HG03571 (cell line): ENCODE measurements around the gene SNX10.
"Not testable (repeated sequence)": the region's sequence is repeated elsewhere in the genome, so short reads cannot be mapped to it uniquely, and the experiment has no call there.

Source experiments
- ATAC-seq: cut with Tn5 transposase; IDR thresholded peaks from one replicate; pipeline ENCODE4 v1.9.1; 2021; ENCODE audit not compliant: unreplicated experiment

Gene SNX10

DNA sequence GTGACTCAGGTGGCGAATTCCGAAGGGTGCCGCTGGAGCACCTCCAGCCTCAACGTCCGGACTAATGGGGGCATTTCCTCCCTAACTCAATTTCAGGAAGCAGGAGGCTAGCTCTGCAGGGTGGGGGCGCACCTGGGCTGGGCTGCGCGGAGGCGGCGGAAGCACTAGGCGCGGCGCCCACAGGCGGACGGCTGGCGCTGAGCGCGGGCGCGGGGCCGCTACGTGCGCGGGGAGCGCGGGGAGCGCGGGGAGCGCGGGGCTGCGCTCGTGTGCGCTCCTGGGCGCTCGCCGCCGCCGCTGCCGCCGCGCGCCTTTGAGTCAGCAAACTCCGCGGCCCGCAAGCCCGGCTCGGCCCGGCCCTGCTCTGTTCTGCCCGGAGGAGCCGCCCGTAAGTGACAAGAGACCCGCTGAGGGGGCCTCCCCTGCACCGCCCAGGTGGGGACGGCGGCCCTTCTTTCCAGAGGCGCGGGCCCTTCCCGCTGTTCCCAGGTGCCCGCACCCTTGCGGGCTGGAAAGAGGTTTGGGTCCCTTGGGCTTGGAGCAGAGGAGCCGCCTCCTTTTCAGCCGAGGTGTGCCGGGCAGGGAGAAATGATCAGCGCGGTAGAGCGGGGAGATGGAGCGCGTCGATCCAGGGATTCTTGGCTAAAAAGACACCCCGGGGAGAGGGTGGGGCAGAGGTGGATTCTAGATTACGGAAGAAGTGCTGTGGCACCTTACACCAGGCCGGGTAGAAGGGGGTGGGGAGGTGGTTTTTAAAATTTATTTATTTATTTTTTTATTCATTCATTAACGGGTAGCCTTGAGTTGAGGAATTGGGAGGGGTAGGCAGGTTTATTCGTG, at the start of gene SNX10:
SNX10 (plus strand) TSS at position 164 of the 840 bp plus-strand sequence. CDS start 54,581 bp downstream, outside the sequence.
- ATAC-seq: peak; percentile 81

DNA sequence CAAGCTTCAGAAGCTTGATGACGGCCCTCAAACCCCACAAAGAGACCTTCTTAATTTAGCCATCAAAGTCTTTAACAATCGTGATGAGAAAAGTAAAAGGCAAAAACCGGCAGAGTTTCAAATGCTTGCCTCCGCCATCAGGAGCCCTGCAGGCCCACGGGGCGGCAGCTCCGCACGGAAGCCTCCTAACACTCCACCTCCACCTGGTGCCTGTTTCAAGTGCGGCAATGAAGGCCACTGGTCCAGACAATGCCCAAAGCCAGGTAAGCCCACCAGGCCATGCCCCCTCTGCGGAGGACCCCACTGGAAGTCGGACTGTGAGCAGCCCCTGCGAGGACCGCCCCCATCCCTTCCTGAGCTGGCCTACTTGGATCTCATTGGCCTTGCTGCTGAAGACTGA, 46.5 kb upstream of the SNX10 start:
- ATAC-seq: no peak

DNA sequence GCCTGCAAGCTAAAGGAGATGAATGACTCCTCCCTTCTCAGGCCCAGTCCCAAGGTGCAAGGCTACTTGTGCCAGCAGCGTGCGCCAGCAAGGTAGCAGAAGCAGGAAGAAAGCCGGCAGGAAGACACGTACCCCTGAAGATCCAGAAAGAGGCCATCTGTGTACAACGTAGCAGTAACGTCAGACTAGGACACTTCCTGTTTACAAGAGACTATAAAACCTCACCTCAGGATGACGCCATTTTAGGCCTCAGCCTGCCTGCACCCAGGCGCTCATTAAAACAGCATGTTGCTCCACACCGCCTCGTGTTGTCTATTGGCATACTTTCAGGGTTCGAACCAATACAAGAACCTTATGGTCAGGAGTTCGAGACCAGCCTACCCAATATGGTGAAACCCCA, 41.4 kb upstream of the SNX10 start:
- no peak for ATAC-seq

GRCh38 chr7:26261866-26262265, 29.8 kb upstream of the SNX10 start:
- ATAC-seq: not testable (repeated sequence)

GRCh38 chr7:26265065-26265464, 26.6 kb upstream of the SNX10 start:
- ATAC-seq: no peak

- ATAC-seq: no peak
Measured at GRCh38 chr7:26265499-26266075, 26.1 kb upstream of the SNX10 start.

- ATAC-seq: no peak
Measured at GRCh38 chr7:26267601-26268166, 24.0 kb upstream of the SNX10 start.

DNA sequence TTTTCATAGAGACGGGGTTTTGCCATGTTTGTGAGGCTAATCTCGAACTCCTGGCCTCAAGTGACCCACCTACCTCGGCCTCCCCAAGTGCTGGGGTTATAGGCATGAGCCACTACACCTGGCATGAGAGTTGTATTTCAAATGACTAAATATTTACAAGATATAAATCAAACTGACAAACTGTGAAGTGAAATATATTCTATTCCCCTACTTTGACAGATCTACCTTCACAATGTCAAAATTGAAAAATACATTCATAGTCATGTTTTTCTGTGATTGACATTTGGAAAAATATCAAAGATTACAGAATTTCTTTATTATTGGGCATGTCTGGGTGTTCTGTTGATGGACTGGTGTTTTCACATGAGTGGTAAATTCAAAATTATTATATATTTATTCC, 16.4 kb upstream of the SNX10 start:
- ATAC-seq: no peak

GRCh38 chr7:26278770-26279169, 12.9 kb upstream of the SNX10 start:
- no peak for ATAC-seq

DNA sequence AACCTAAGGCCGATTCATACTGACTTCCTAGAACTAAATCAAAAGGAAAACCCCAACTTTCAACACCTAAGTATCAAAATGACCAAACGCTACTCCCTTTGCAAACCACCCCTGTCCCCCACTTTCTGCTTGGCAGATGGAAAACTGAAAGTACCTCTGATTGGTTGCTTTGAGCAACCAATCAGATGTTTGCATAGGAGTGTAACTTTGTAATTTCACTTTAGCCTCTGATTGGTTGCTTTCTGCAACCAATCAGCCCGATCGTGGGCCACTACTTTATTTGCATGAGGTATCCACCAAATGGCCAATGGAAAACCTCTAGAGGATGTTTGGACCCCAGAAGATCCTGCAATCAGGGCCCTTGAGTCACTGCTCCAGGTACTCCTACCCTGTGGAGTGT, 12.3 kb upstream of the SNX10 start:
- ATAC-seq: no peak

GRCh38 chr7:26280097-26280496, 11.6 kb upstream of the SNX10 start:
- no peak for ATAC-seq

DNA sequence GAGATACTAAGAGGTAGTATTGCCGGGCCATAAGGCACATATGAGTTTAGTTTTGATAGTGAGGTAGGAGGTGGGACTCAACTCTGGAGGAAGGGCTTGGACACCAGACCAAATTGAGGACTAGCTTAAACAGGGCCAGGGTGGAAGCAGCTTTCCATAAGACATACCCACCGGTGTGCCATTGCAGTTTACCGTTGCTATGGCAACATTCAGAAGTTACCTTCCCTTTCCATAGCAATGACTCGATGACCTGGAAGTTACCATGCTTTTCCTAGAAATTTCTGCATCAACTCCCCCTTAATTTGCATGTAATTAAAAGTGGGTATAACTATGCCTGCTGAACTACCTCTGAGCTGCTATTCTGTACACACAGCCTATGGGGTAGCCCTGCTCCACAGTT, 10.9 kb upstream of the SNX10 start:
- no peak for ATAC-seq

DNA sequence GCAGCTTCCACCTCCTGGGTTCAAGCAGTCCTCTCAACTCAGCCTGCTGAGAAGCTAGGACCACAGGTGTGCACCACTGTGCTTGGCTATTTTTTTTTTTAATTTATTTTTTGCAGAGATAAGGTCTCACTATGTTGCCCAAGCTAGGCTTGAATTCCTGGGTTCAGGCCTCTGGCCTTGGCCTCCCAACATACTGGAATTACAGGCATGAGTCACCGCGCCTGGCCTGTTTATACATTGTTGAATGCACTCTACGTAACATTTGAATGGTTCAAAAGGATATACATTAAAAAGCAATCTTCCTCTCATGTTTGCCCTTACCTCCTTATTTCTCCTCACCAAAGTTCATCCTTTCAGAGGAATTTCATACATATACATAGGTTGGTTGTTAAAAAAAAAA, 7.2 kb upstream of the SNX10 start:
- no peak for ATAC-seq

- ATAC-seq: no peak
Measured at GRCh38 chr7:26284995-26285632, 6.5 kb upstream of the SNX10 start.

GRCh38 chr7:26286157-26286556, 5.5 kb upstream of the SNX10 start:
- no peak for ATAC-seq

GRCh38 chr7:26288126-26288525, 3.5 kb upstream of the SNX10 start:
- ATAC-seq: not testable (repeated sequence)

DNA sequence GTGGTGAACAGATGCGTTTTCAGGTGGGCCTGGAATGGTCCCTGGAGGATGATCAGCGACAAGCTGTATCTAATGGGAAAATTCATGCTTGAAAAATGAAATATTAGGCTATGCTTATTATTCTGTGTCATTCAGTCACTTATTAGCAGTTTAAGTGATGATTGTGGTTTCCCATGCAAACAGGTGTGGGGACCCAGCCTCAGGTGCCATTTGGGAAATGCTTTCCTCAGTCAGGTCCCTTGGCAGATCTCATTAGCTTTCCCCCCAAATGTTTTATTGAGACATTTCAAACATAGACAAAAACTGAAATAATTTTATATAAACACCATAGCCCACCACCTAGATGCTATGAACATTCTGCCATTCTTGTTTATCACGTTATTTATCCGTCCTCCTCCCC, 411 bp upstream of the SNX10 start:
- ATAC-seq: no peak

DNA sequence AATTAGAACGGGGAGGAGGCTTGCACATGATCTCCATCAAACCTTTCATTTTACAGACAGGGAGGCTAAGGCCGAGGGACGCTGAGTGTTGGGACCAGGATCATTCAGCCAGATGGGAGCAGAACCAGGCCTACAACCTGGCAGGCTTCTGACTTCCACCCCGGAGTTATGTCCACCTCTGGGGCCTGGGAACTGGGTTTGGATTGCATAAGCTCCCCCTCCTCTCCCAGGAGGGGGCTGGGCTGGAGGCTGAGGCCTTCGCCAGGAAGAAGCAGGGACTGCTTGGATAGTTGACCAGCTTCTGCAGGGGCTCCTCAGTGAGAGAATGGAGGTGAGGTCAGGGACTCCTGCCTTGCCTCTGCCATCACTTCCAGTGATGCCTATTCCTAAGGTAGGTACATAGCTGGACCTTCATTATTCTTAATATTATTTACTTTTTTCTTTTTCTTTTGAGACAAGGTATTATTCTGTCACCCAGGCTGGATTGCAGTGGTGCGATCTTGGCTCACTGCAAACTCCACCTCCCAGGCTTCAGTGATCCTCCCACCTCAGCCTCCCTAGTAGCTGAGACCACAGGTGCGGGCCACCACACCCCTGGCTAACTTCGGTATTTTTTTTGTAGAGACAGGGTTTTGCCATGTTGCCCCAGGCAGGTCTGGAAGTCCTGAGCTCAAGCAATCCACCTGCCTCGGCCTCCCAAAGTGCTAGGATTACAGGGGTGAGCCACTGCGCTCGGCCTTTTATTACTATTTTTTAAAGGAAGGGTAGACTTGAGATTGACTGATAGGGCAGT, 1.3 kb downstream of the SNX10 start:
- ATAC-seq: no peak

DNA sequence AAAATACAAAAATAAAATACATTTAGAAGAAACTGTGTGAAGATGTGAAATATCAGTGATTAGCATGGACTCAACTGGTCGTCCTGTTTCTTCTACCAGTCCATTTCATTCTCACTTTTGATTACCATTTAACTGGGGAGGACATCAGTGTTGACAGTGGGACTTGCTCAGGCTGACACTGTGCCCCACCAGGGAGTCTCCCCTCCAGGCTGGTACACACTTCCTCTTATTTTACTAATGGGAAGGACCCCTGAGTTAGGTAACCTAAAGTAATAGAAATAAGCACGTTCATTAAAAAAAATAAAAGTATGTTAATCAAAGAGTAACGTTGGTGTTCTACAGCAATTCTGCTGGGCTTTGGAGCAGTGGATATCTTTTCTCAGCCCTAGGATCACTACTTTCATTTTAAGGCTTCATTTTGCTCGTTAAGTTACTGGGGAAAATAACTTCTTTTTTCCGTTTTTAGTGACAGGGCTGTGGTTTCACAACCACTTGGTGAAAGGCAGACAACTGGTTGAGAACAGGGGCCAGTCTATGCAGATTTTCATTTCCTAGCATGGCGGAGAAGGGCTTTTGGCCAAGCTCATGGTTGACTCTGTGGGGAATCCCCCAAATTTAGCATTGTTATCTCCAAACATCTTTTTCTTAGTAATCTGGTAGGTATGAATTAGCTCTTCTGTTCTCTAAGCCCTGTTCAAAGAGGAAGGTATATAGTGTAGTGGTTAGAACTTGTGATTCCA, 2.1 kb downstream of the SNX10 start:
- peak; percentile 58 for ATAC-seq

- no peak for ATAC-seq
Measured at GRCh38 chr7:26295015-26295414, 3.4 kb downstream of the SNX10 start.
